HG03558 (cell line): Measurements from ENCODE around the gene TANGO6.

Source experiments
- ATAC-seq: cut with Tn5 transposase; IDR thresholded peaks from one replicate; pipeline ENCODE4 v1.9.1; 2021; ENCODE audit warnings: moderate number of reproducible peaks; ENCODE audit not compliant: unreplicated experiment; ENCODE audit errors: extremely low read depth

TANGO6 gene

GRCh38 chr16:68902969-68903345, 59.6 kb downstream of the TANGO6 start:
- no peak for ATAC-seq

- no peak for ATAC-seq
Measured at GRCh38 chr16:68907297-68907696, 64.0 kb downstream of the TANGO6 start.

- ATAC-seq: no peak
Measured at GRCh38 chr16:68907781-68908181, 64.5 kb downstream of the TANGO6 start.

GRCh38 chr16:68909099-68909733, 65.9 kb downstream of the TANGO6 start:
- no peak for ATAC-seq

- no peak for ATAC-seq
Measured at GRCh38 chr16:68910051-68910450, 66.7 kb downstream of the TANGO6 start.

- no peak for ATAC-seq
Measured at GRCh38 chr16:68915589-68915988, 72.3 kb downstream of the TANGO6 start.

- no peak for ATAC-seq
Measured at GRCh38 chr16:68917541-68917940, 74.2 kb downstream of the TANGO6 start.

- ATAC-seq: no peak
Measured at GRCh38 chr16:68920349-68920748, 77.0 kb downstream of the TANGO6 start.

- no peak for ATAC-seq
Measured at GRCh38 chr16:68921637-68922036, 78.3 kb downstream of the TANGO6 start.

- no peak for ATAC-seq
Measured at GRCh38 chr16:68923116-68923515, 79.8 kb downstream of the TANGO6 start.

- ATAC-seq: no peak
Measured at GRCh38 chr16:68927018-68927417, 83.7 kb downstream of the TANGO6 start.

GRCh38 chr16:68931196-68931595, 87.9 kb downstream of the TANGO6 start:
- no peak for ATAC-seq

GRCh38 chr16:68934402-68934801, 91.1 kb downstream of the TANGO6 start:
- ATAC-seq: no peak

GRCh38 chr16:68935008-68935407, 91.7 kb downstream of the TANGO6 start:
- no peak for ATAC-seq

- ATAC-seq: no peak
Measured at GRCh38 chr16:68936736-68937631, 93.7 kb downstream of the TANGO6 start.

GRCh38 chr16:68939692-68940320, 96.5 kb downstream of the TANGO6 start:
- ATAC-seq: no peak

GRCh38 chr16:68940816-68941215, 97.5 kb downstream of the TANGO6 start:
- no peak for ATAC-seq

GRCh38 chr16:68943961-68944360, 100.6 kb downstream of the TANGO6 start:
- no peak for ATAC-seq

GRCh38 chr16:68948230-68948910, 105.0 kb downstream of the TANGO6 start:
- no peak for ATAC-seq

GRCh38 chr16:68951991-68952877, 108.9 kb downstream of the TANGO6 start:
- no peak for ATAC-seq
